Activated CD4-positive, alpha-beta T cell treated with anti-CD3 and anti-CD28 coated beads, Interleukin-2, amount 10 ng/mL, durations not matched to agents 7 days and 5 days (primary cell): Measurements from ENCODE around the gene BICD1. TPM values are rescaled to one million over a fixed set of nuclear protein-coding genes. Genes with fewer than 3 reads are reported as not detected.
"Not testable (repeated sequence)": the region's sequence is repeated elsewhere in the genome, so short reads cannot be mapped to it uniquely, and the experiment has no call there.

Experiments used
- CTCF ChIA-PET: fragments of 350-600 bp; sonication (Branson Sonifier 250); formaldehyde crosslinking; loops from one replicate; lab custom pipeline; 2021; ENCODE audit warnings: antibody characterized with exemption; lab: Charles Lee
- POLR2A ChIA-PET: fragments of 350-600 bp; sonication (Branson Sonifier 250); formaldehyde crosslinking; loops from one replicate; lab custom pipeline; 2021; ENCODE audit warnings: antibody characterized with exemption; lab: Charles Lee
- DNase-seq: peaks from one replicate; pipeline ENCODE4 v3.0.0-alpha.2; 2020
- H3K27ac Mint-ChIP-seq: one replicate; pipeline ENCODE4 v1.8.0; 2021; ENCODE audit warnings: mild to moderate bottlenecking, moderate library complexity, mixed read lengths
- H3K27me3 Mint-ChIP-seq: one replicate; pipeline ENCODE4 v1.8.0; 2021; ENCODE audit warnings: mixed read lengths
- H3K36me3 Mint-ChIP-seq: one replicate; pipeline ENCODE4 v1.8.0; 2021; ENCODE audit warnings: low read depth, mixed read lengths
- H3K4me1 Mint-ChIP-seq: one replicate; pipeline ENCODE4 v1.8.0; 2021; ENCODE audit warnings: mixed read lengths
- H3K4me3 Mint-ChIP-seq: one replicate; pipeline ENCODE4 v1.8.0; 2021; ENCODE audit warnings: mild to moderate bottlenecking, moderate library complexity, mixed read lengths
- H3K9me3 Mint-ChIP-seq: one replicate; pipeline ENCODE4 v1.8.0; 2021; ENCODE audit warnings: mixed read lengths
- total RNA-seq, 2 experiments: library from RNA; stranded (reverse); gene quantifications; one replicate each; pipeline ENCODE4 v1.2.3, GENCODE V29; 2021

BICD1 gene
- total RNA-seq, 2 experiments from 2014 or later, result 20.2 to 22.4 TPM

DNA sequence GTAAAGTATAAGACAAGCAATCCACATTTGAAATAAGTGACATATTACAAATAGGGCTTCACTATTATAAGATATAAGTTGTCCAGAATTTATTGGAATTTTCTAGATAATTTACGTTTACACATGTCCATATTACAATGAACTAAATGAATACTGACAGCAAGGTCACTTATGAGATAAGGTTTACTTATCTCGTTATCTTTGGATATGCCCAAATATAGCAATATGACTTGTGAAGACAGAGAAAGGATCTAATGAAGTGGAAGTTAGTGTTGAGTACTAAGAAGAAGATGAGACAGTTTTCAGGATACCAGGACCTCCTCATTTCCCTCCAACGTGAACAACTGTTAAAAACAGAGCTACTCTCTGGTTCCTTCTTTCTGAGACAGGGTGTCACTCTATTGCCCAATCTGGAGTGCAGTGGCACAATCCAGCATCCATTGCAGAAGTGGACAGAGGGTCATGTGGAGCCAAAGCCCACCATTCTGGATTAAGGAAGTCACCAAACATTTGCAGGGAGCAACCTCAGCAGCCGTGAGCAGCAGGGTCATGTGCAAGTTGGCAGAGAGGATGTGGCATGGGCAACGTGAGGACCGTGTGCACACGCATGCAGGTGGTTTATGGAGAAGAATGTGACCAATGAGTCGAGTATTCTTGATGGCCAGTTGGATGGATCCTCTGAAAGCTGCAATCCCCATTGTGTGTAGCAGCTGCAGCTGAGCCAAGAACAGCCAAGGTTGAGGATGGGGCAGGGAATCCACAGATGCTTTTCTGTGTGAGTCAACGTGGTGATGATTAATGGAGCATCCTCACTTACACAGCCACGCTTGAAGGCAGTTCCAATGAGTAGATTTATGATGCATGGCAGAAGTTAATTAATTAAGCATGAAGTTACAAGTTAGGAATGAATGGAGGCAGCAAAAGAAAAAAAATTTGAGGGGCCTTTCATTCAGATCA is 111.0 kb downstream of the BICD1 start:
- ChIA-PET POLR2A (no interaction called here), CTCF (interaction anchor here (1.3 to 1.4 kb wide), 3 partner anchors 9 to 48 kb away, joined by 3 to 5 read pairs (median 4); no protein-coding TSS in a partner anchor)
- peaks cover 6% of the 10 kb centered on the region for H3K36me3 Mint-ChIP-seq
- no peaks in the 10 kb centered on the region for H3K27me3 Mint-ChIP-seq
- DNase-seq, result no peak
- peaks cover 2% of the 10 kb centered on the region for H3K9me3 Mint-ChIP-seq
- H3K4me1 Mint-ChIP-seq, result no peaks in the 10 kb centered on the region
- H3K27ac Mint-ChIP-seq, result no peak overlapping the region
- no peak overlapping the region for H3K4me3 Mint-ChIP-seq

DNA sequence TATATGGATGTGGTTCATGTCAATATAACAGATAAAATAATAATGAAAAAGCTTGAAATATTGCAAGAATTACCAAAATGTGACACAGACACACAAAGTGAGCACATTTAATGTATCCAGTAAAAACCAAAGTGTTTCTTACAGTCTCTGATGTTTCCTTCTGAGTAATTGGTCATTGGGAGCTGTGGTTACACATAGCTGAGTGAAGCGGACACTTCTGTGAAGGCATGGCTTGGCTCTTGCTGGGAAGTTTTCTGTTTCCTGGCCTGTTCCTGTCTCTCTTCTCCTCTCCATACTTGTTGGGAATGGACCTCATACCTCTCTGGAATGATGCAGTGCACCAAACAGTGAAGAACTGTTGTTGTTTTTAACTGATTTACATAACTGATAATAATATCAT is 117.3 kb downstream of the BICD1 start:
- ChIA-PET POLR2A (no interaction called here), CTCF (interaction anchor here (0.7 kb wide), 1 partner anchor 88 kb away, joined by 4 read pairs; no protein-coding TSS in a partner anchor)
- Mint-ChIP-seq H3K9me3 (peaks cover 3% of the 10 kb centered on the region), H3K4me3 (no peak overlapping the region), H3K27ac (no peak overlapping the region), H3K36me3 (peaks cover 5% of the 10 kb centered on the region), H3K27me3 (no peaks in the 10 kb centered on the region), H3K4me1 (no peaks in the 10 kb centered on the region)
- no peak for DNase-seq

DNA sequence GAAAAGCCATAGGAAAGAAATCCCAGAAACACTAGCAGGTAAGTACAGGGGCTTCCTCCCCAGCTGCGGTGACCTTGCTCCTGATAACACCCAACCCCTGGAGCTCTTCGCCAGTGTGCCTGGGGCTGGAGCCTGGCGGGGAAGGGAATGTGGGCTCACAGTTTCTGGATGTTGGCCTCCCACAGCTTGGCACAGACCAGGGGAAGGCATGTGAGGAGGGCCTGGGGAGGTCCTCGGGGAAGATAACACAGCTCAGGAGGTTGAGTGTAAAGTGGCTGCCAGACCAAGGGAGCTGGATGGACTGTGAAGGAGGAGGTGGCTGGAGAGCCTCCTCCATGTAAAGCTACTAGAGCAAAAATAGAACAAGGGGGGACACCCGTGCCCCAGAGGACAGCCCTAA is 120.1 kb downstream of the BICD1 start:
- Mint-ChIP-seq H3K4me3 (no peak overlapping the region), H3K27ac (no peak overlapping the region), H3K9me3 (peaks cover 1% of the 10 kb centered on the region), H3K27me3 (no peaks in the 10 kb centered on the region), H3K36me3 (peaks cover 4% of the 10 kb centered on the region), H3K4me1 (no peaks in the 10 kb centered on the region)
- DNase-seq, result no peak
- CTCF ChIA-PET, result interaction anchor here (0.5 kb wide), 1 partner anchor 159 kb away, joined by 4 read pairs; no protein-coding TSS in a partner anchor
- POLR2A ChIA-PET, result no interaction called here

DNA sequence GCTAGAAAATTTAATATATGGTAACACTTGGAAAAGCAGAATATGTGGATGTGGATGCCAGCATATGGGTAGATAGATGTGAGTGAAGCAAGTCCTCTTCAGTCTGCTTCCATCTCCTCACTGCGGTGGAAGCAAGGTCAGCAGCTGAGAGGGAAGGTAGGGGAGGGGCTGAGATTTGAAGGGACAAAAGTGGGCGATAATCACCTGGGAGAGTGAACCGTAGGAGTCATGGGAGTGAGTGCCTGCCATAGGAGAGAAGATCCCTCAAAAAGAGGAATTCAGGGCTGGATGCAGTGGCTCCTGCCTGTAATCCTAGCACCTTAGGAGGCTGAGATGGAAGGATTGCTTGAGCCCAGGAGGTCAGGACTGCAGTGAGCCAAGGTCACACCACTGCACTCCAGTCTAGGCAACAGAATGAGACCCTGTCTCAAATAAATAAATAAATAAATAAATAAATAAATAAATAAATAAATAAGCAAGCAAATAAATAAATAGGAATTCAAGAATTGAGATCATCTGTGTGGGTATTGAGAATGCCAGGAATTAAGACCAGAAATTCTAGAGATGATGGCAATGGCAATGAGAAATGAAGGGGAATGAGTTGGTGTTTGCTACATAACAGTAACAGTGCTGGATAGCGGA is 123.4 kb downstream of the BICD1 start:
- no peaks in the 10 kb centered on the region for H3K4me1 Mint-ChIP-seq
- no peak overlapping the region for H3K4me3 Mint-ChIP-seq
- POLR2A ChIA-PET, result no interaction called here
- H3K27ac Mint-ChIP-seq, result no peak overlapping the region
- H3K27me3 Mint-ChIP-seq, result no peaks in the 10 kb centered on the region
- no peak for DNase-seq
- CTCF ChIA-PET, result no interaction called here
- peaks cover 1% of the 10 kb centered on the region for H3K9me3 Mint-ChIP-seq
- peaks cover 1% of the 10 kb centered on the region for H3K36me3 Mint-ChIP-seq

DNA sequence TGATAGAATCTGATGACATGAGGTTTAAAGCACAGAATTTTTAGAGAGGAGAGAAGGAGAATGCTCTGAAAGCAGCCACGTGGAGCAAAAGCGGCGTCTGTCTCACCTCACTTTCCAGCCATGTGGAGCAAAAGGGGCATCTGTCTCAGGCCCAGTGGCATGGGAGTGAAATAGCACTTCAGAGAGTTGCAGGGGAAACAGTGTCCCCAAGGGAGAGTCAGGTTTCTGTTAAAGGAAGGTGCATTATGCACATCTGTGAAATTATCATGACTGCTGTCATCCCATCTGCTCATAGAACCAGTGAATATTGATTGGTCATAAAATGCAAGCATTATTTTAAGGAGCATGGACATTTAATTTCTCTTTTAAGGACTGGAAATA is 124.0 kb downstream of the BICD1 start:
- H3K27me3 Mint-ChIP-seq, result no peaks in the 10 kb centered on the region
- CTCF ChIA-PET, result no interaction called here
- POLR2A ChIA-PET, result no interaction called here
- H3K27ac Mint-ChIP-seq, result no peak overlapping the region
- peaks cover 1% of the 10 kb centered on the region for H3K9me3 Mint-ChIP-seq
- H3K4me3 Mint-ChIP-seq, result no peak overlapping the region
- no peaks in the 10 kb centered on the region for H3K4me1 Mint-ChIP-seq
- no peak for DNase-seq
- H3K36me3 Mint-ChIP-seq, result peaks cover 1% of the 10 kb centered on the region

DNA sequence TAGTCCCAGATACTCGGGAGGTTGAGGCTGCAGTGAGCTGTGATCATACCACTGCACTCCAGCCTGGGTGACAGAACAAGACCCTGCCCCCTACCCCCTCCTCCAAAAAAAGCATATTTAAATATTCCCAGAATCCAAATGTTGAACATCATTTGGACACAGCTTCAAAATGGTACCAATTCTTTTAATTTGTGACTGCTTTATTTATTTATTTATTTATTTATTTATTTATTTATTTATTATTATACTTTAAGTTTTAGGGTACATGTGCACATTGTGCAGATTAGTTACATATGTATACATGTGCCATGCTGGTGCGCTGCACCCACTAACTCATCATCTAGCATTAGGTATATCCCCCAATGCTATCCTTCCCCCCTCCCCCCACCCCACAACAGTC is 124.7 kb downstream of the BICD1 start:
- DNase-seq, H3K36me3 Mint-ChIP-seq, H3K4me3 Mint-ChIP-seq, H3K4me1 Mint-ChIP-seq, CTCF ChIA-PET, POLR2A ChIA-PET, H3K27ac Mint-ChIP-seq, H3K27me3 Mint-ChIP-seq, H3K9me3 Mint-ChIP-seq: not testable (repeated sequence)

DNA sequence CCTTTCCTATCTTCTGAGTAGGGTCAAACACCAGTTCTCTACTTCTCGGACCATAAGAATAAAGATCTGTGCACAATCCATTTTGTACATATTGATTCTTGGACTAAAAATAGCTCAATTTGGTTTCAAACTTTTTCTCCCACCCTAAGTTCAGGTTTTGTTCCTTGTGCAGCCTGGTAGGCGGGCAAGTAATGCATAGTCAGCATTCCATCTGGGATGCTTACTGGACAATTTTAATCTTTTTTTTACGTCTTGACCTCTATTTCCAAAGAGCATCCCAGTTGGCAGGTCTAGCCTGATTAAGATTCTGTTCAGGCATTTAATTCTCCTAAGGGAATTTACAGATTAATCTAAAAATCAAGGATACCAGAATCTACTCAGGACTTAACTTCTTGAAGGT is 126.9 kb downstream of the BICD1 start:
- Mint-ChIP-seq H3K4me1 (no peaks in the 10 kb centered on the region), H3K36me3 (no peaks in the 10 kb centered on the region), H3K27ac (no peak overlapping the region), H3K27me3 (no peaks in the 10 kb centered on the region), H3K9me3 (no peaks in the 10 kb centered on the region), H3K4me3 (no peak overlapping the region)
- POLR2A ChIA-PET, result no interaction called here
- CTCF ChIA-PET, result interaction anchor here (0.6 kb wide), 1 partner anchor 451 kb away, joined by 3 read pairs; no protein-coding TSS in a partner anchor
- no peak for DNase-seq

DNA sequence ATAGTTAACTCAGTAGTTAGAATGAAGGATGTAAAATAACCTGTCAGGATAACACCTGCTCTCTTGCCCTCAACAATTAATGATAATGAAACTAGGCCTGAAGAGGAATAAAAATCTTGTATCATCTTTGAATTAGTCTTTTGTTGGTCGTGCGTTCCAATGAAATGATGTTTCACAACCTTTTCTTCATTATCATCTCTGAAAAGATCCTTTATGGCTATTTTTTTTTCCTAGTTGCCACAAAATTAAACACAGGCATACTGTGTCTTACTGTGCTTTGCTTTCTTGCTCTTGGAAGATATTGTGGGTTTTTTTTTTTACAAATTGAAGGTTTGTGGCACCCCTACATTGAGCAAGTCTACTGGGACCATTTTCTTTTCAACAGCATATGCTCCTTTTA is 128.6 kb downstream of the BICD1 start:
- no peaks in the 10 kb centered on the region for H3K36me3 Mint-ChIP-seq
- no peaks in the 10 kb centered on the region for H3K27me3 Mint-ChIP-seq
- no peaks in the 10 kb centered on the region for H3K9me3 Mint-ChIP-seq
- H3K4me3 Mint-ChIP-seq, result no peak overlapping the region
- no peaks in the 10 kb centered on the region for H3K4me1 Mint-ChIP-seq
- H3K27ac Mint-ChIP-seq, result no peak overlapping the region
- POLR2A ChIA-PET, result no interaction called here
- CTCF ChIA-PET, result no interaction called here
- no peak for DNase-seq

DNA sequence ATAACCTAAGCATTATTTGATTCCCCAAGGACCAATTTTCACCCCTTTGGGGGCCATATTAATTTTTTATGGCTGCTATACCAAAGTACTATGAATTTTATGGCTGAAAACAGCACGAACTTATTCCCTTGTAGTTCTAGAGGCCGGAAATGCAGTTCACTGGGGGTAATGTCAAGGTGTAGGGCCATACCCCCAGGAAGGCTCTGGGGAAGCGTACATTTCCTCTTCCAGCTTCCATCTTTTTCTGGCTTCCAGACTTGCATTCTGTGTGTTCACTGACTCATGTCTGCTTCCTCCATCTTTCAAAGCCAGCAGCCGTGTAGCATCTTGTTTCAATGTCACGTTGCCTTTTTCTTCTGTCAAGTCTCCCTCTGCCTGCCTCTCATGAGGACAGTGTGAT is 133.5 kb downstream of the BICD1 start:
- Mint-ChIP-seq H3K9me3 (no peaks in the 10 kb centered on the region), H3K27ac (no peak overlapping the region), H3K4me1 (no peaks in the 10 kb centered on the region), H3K27me3 (no peaks in the 10 kb centered on the region), H3K36me3 (no peaks in the 10 kb centered on the region), H3K4me3 (no peak overlapping the region)
- no peak for DNase-seq
- POLR2A ChIA-PET, result no interaction called here
- CTCF ChIA-PET, result interaction anchor here (0.9 kb wide), 1 partner anchor 587 kb away, joined by 3 read pairs; no protein-coding TSS in a partner anchor

DNA sequence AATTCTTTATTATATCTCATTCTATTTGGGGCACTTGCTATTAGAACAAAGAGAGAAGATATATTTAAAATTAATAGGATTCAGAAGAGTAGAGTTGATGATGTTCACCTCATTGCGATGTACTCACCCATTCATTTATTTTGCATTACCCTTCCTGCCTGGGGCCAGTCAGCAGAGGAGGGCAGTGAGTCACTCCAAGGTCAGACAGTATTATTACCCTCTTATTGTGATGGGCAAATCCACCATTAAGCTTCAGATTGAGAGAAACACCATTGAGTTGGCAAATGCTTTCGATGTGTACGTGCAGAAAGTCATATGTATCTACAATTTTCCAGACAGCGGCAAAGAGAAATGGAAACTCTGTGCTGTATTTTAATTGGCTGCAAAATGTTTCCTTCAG is 134.2 kb downstream of the BICD1 start:
- no peaks in the 10 kb centered on the region for H3K9me3 Mint-ChIP-seq
- DNase-seq, result no peak
- H3K4me1 Mint-ChIP-seq, result no peaks in the 10 kb centered on the region

DNA sequence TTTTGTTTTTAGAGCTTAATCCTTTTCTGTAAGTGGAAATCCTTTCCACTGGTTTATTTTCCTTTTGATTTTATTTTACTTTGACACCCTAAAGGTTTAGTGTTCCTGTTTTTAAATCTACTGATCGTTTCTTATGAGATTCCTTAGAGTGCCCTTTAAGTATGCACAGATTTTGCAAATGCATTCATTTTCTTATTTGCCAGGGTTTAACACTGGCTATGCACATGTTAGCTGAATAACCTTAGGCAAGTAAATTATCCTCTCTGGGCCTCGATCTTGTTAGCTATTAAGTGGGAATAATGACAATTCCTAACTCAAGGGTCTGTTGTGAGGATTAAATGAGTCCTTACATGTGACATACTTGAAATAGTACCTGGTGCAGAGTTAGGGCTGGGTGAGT is 136.0 kb downstream of the BICD1 start:
- ChIA-PET POLR2A (no interaction called here), CTCF (interaction anchor here (0.6 to 1.0 kb wide), 3 partner anchors 33 to 447 kb away, joined by 3 to 4 read pairs (median 3); no protein-coding TSS in a partner anchor)
- DNase-seq, result no peak
- Mint-ChIP-seq H3K27me3 (no peaks in the 10 kb centered on the region), H3K4me3 (no peak overlapping the region), H3K9me3 (peaks cover 4% of the 10 kb centered on the region), H3K36me3 (peaks cover 2% of the 10 kb centered on the region), H3K27ac (no peak overlapping the region), H3K4me1 (no peaks in the 10 kb centered on the region)

More for the DNA sequence above, 134.2 kb downstream of the BICD1 start:
- Mint-ChIP-seq H3K27ac (no peak overlapping the region), H3K4me3 (no peak overlapping the region), H3K36me3 (no peaks in the 10 kb centered on the region), H3K27me3 (no peaks in the 10 kb centered on the region)
- ChIA-PET POLR2A (no interaction called here), CTCF (no interaction called here)

DNA sequence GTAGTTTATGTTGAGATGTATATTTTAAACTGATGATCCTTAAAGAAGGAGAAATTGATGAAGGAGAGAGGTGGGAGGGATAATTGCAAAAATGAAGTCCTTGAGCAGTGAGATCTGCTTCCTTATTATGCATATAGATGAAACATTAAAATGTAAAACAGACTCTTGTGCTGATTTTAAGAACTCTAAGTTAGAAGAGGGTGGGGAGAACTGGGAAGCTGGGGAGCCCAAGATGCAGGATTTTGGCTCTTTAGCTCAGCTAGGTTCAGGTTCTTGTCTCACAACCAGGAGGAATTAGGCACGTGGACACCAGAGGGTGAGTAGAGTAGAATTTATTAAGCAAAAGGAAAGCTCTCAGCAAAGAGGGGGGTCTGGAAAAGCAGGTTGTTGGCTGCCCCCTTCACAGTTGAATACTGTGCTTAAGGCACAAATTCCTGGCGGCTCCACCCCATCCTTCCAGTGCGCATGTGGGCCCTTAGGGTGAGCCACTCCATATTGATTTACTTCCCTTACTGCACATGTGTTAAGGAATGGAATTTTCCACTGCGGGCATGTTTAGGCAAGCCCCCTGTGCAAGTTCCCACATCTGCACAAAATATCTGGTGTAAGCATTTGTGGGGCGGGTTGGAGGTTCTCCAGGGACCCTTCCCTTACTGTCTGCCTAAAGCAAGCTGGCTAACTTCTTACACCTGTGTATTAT is 141.9 kb downstream of the BICD1 start:
- Mint-ChIP-seq H3K36me3 (peaks cover 2% of the 10 kb centered on the region), H3K4me3 (no peak overlapping the region), H3K4me1 (no peaks in the 10 kb centered on the region), H3K27ac (no peak overlapping the region), H3K27me3 (no peaks in the 10 kb centered on the region), H3K9me3 (peaks cover 4% of the 10 kb centered on the region)
- no peak for DNase-seq
- ChIA-PET POLR2A (no interaction called here), CTCF (no interaction called here)

DNA sequence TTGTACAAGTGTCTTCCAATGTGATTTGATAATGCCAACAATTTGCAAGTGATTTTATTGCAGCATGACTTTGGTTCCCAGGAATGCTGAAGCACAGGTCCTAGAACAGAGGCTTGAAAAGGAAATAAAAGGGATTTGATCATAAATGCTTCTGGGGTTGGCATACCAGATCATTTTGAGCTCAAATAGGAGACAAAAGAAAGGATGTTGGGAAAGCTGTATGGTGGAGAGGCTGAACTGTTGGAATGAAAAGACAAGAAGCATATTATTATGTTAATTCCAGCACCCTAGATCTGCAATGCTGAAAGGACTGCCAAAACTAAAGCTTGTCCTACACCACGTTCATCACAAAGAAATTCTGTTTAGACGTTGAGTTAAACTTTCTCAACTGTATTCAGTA is 143.1 kb downstream of the BICD1 start:
- ChIA-PET CTCF (no interaction called here), POLR2A (no interaction called here)
- Mint-ChIP-seq H3K27me3 (no peaks in the 10 kb centered on the region), H3K9me3 (peaks cover 4% of the 10 kb centered on the region), H3K4me1 (no peaks in the 10 kb centered on the region), H3K4me3 (no peak overlapping the region), H3K27ac (no peak overlapping the region), H3K36me3 (peaks cover 2% of the 10 kb centered on the region)
- DNase-seq, result no peak
